NCI-H2171 (cell line): Measurements from ENCODE around the gene ABLIM2.
"Not testable (repeated sequence)": the region's sequence is repeated elsewhere in the genome, so short reads cannot be mapped to it uniquely, and the experiment has no call there.

ENCODE experiments used
- DNase-seq: peaks from one replicate; lab custom pipeline; 2025; lab: John Stamatoyannopoulos, UW

ABLIM2 gene

DNA sequence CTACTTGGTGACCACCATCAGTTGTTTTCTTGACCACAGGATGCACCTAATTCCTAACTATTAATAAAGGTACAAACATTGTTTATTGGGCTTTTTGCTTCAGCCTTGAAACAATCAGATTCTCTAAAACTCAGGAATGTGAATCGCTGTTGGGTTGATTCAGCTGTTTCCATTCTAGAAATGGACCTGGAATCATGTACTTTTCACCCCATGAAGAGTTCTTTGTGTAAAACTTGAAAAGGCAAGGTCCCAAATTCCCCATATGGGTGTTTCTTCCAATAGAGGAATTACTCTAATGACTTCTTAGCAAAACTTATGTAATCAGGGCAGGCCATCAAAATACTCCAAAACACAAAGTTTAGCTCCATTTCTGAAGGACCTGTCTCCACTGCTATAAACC is 226.3 kb downstream of the ABLIM2 start:
- no peak for DNase-seq

- no peak for DNase-seq
Measured at GRCh38 chr4:7929118-7929951, 229.3 kb downstream of the ABLIM2 start.

DNA sequence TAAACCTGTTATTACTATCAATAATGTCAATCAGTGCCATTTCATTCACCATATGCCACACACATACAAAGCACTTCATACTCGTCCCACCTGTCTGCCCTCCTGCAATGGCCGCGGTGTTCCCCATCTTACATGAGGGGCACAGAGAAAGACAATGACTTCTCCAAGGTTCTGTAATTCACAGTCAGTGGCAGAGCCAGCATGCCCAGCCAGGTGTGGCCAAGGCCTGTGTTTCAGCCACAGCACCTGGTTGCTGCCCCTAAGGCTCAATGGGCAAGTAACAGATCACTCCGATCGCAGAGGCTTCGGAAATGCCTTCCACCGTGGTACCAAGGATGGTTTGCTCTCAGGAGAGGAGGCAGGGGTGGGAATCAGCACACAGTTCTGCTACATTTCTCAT is 229.9 kb downstream of the ABLIM2 start:
- DNase-seq = no peak

GRCh38 chr4:7926822-7927221 is 231.8 kb downstream of the ABLIM2 start:
- no peak for DNase-seq

- no peak for DNase-seq
Measured at GRCh38 chr4:7924570-7924969, 234.0 kb downstream of the ABLIM2 start.

- DNase-seq = no peak
Measured at GRCh38 chr4:7924163-7924562, 234.4 kb downstream of the ABLIM2 start.

GRCh38 chr4:7922466-7922865 is 236.1 kb downstream of the ABLIM2 start:
- no peak for DNase-seq

- DNase-seq = no peak
Measured at GRCh38 chr4:7918981-7919380, 239.6 kb downstream of the ABLIM2 start.

- DNase-seq = not testable (repeated sequence)
Measured at GRCh38 chr4:7918187-7918586, 240.4 kb downstream of the ABLIM2 start.

GRCh38 chr4:7917669-7918068 is 240.9 kb downstream of the ABLIM2 start:
- no peak for DNase-seq

DNA sequence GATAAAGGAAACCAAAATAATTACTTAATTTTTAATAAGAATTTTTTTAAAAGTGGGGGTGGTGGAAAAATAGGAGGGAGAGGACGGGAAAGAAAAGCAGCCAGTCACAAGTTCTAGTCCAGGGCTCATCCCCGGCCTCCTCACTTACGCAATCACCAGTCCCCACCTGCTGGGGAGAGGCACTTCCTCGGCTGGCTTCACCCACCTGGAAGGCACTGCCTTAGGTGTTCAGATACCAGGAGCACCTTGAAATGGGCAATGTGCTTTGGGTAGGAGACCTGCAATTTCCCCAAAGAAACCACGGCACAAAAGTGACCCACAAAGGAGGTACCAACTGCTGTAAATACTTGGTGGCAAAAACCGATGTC is 242.8 kb downstream of the ABLIM2 start:
- DNase-seq = no peak
